Natural killer cell (primary cell): Measurements from ENCODE around the gene HPSE. TPM values are rescaled to one million over a fixed set of nuclear protein-coding genes. Genes with fewer than 3 reads are reported as not detected.
"Not testable (repeated sequence)": the region's sequence is repeated elsewhere in the genome, so short reads cannot be mapped to it uniquely, and the experiment has no call there.

ENCODE experiments used
- ATAC-seq, 3 donors: fragments of 150-1000 bp in 2 of 3; fragments of 200-7000 bp in 1 of 3; cut with Tn5 transposase; 1 replicate in 1 of 3; 2 replicates in 2 of 3; pipeline ENCODE4 v1.10.0; 2021; ENCODE audit warnings: mild to moderate bottlenecking in 2 of 3, moderate library complexity in 2 of 3
- DNase-seq, 2 donors: peaks; one replicate each; pipeline versions ENCODE4 v3.0.0 to v3.0.0-alpha.2; 2013 to 2021; ENCODE audit warnings: mixed read lengths in 1 of 2
- H3K27ac ChIP-seq: one replicate; pipeline ENCODE4 v1.5.1; 2013; ENCODE audit warnings: mild to moderate bottlenecking, low read length
- H3K27me3 ChIP-seq: one replicate; pipeline ENCODE4 v1.6.1; 2013; ENCODE audit warnings: low read length; ENCODE audit not compliant: control insufficient read depth, insufficient read depth
- H3K36me3 ChIP-seq: one replicate; pipeline ENCODE4 v1.6.1; 2013; ENCODE audit warnings: low read length; ENCODE audit not compliant: control insufficient read depth, insufficient read depth
- H3K4me1 ChIP-seq: one replicate; pipeline ENCODE4 v1.6.1; 2013; ENCODE audit warnings: low read length; ENCODE audit not compliant: control insufficient read depth, insufficient read depth
- H3K4me3 ChIP-seq: one replicate; pipeline ENCODE4 v1.5.1; 2013; ENCODE audit warnings: low read length
- H3K9me3 ChIP-seq: one replicate; pipeline ENCODE4 v1.6.1; 2013; ENCODE audit warnings: low read length; ENCODE audit not compliant: control insufficient read depth, insufficient read depth
- H3K27ac Mint-ChIP-seq, 2 donors: one replicate each; pipeline ENCODE4 v1.8.0; 2022; ENCODE audit warnings: mild to moderate bottlenecking in 2 of 2, mixed read lengths in 2 of 2, moderate library complexity in 1 of 2
- H3K27me3 Mint-ChIP-seq, 2 donors: one replicate each; pipeline ENCODE4 v1.8.0; 2022; ENCODE audit warnings: low read depth in 2 of 2, mixed read lengths in 2 of 2
- H3K36me3 Mint-ChIP-seq: one replicate; pipeline ENCODE4 v1.8.0; 2022; ENCODE audit warnings: mixed read lengths
- H3K4me1 Mint-ChIP-seq, 2 donors: one replicate each; pipeline ENCODE4 v1.8.0; 2022; ENCODE audit warnings: mixed read lengths in 2 of 2
- H3K4me3 Mint-ChIP-seq: one replicate; pipeline ENCODE4 v1.8.0; 2022; ENCODE audit warnings: mild to moderate bottlenecking, moderate library complexity, mixed read lengths
- H3K9me3 Mint-ChIP-seq, 2 donors: one replicate each; pipeline ENCODE4 v1.8.0; 2022; ENCODE audit warnings: mixed read lengths in 2 of 2
- WGBS: methylation state at CpG from one replicate; pipeline ENCODE4 v1.1.7; 2013; ENCODE audit warnings: missing lambda C conversion rate; ENCODE audit not compliant: insufficient coverage; 5-methylcytosine and 5-hydroxymethylcytosine counted together
- intact Hi-C: fragments of 100-400 bp; cut with micrococcal nuclease; formaldehyde crosslinking; loops from one replicate; pipeline ENCODE4 v1.14.2; 2022
- total RNA-seq, 4 donors: library from RNA; stranded (reverse); fragments of 120-200 nt in 1 of 4; gene quantifications; one replicate each; pipeline versions ENCODE4 v1.2.3 to v1.2.4, GENCODE V29; 2013 to 2022
- TF ChIP-seq, protein P1 (sequence below): fragments of 200-600 bp; IDR thresholded peaks from one replicate; pipeline ENCODE4 v1.8.0; 2022; ENCODE audit warnings: antibody characterized with exemption

The HPSE gene
- total RNA-seq, 3 donors from 2014 or later (not counting 1 experiment from before 2014, with no cell fraction given) = 0.89 to 2.6 (median 1.5) TPM

DNA sequence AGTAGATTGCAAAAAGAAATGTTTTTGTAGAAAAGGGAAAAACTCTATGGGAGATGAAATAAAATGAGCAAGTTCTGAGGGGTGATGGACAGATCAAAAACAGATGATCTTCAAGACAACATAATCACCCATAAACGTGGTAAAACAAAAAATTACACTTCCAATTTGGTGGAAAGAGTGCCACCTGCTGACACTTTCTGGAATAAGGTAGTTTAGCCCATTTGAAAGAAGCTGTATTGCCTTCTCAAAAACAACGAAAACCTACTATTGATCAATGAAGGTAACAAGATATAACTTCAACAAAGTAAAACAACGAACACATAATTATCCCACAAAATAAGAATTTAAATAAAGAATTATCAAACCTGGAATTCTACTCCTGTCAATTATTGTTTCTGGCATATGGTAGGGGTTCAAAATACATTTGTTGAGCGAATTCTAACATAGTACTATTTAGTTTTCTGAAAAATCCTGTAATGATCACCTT is 52.6 kb downstream of the HPSE start:
- intact Hi-C loops = loop anchor here (1.0 to 10.0 kb wide), 4 partner anchors 208 to 817 kb away; partner anchors contain the start of gene SEC31A
- peak; percentile 34 to 85 for DNase-seq
- H3K9me3 ChIP-seq = no peaks in the 10 kb centered on the region
- Mint-ChIP-seq H3K4me3 (peak overlapping the region; percentile 35), H3K4me1 (peaks cover 33 to 37% of the 10 kb centered on the region in 2 donors), H3K9me3 (no peaks in the 10 kb centered on the region), H3K27ac (peak overlapping the region in 1 of 2 donors; percentile 27), H3K27me3 (no peaks in the 10 kb centered on the region), H3K36me3 (no peaks in the 10 kb centered on the region)
- TF ChIP-seq, protein P1, sequence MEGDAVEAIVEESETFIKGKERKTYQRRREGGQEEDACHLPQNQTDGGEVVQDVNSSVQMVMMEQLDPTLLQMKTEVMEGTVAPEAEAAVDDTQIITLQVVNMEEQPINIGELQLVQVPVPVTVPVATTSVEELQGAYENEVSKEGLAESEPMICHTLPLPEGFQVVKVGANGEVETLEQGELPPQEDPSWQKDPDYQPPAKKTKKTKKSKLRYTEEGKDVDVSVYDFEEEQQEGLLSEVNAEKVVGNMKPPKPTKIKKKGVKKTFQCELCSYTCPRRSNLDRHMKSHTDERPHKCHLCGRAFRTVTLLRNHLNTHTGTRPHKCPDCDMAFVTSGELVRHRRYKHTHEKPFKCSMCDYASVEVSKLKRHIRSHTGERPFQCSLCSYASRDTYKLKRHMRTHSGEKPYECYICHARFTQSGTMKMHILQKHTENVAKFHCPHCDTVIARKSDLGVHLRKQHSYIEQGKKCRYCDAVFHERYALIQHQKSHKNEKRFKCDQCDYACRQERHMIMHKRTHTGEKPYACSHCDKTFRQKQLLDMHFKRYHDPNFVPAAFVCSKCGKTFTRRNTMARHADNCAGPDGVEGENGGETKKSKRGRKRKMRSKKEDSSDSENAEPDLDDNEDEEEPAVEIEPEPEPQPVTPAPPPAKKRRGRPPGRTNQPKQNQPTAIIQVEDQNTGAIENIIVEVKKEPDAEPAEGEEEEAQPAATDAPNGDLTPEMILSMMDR = peak; percentile 81
- peak in 1 of 3 donors; percentile 19 for ATAC-seq
- no peak overlapping the region for H3K4me3 ChIP-seq
- 100% methylated on average over 1 of the region's 4 CpGs for whole genome bisulfite sequencing
- peaks cover 10% of the 10 kb centered on the region for H3K36me3 ChIP-seq
- no peak overlapping the region for H3K27ac ChIP-seq
- H3K27me3 ChIP-seq = no peaks in the 10 kb centered on the region
- peaks cover 12% of the 10 kb centered on the region for H3K4me1 ChIP-seq

DNA sequence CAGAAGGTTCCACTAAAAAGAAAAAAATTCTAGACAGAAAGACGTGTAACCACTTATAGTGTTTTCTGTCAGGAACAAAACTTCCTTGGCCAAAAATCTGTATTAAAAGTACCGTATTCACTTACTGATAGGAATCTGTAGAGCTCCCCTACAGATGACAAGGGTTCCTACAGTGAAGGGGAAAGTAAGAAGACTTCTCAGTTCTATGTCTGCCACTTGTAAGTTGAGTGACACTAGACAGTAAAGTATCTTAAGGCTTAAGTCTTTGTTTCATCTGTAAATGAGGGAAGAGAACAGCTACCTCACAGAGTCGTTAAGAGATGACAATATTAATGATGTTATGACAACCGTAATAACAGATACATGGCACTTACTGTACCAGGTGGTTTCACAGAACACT is 53.3 kb downstream of the HPSE start:
- intact Hi-C loops = loop anchor here (5.0 to 10.0 kb wide), 3 partner anchors 389 to 817 kb away; partner anchors contain the start of gene SEC31A
- peak overlapping the region in 1 of 2 donors; percentile 27 for H3K27ac Mint-ChIP-seq
- Histone ChIP-seq H3K9me3 (no peaks in the 10 kb centered on the region), H3K4me1 (peaks cover 12% of the 10 kb centered on the region), H3K4me3 (no peak overlapping the region), H3K27me3 (no peaks in the 10 kb centered on the region), H3K36me3 (peaks cover 12% of the 10 kb centered on the region), H3K27ac (no peak overlapping the region)
- ATAC-seq (no peak), DNase-seq (no peak)
- peaks cover 36 to 42% of the 10 kb centered on the region in 2 donors for H3K4me1 Mint-ChIP-seq
- no peak overlapping the region for H3K4me3 Mint-ChIP-seq
- no peaks in the 10 kb centered on the region for H3K27me3 Mint-ChIP-seq
- TF ChIP-seq, protein P1 = no peak
- H3K9me3 Mint-ChIP-seq = no peaks in the 10 kb centered on the region
- H3K36me3 Mint-ChIP-seq = no peaks in the 10 kb centered on the region
- WGBS = 72% methylated on average over 4 of the region's 4 CpGs

DNA sequence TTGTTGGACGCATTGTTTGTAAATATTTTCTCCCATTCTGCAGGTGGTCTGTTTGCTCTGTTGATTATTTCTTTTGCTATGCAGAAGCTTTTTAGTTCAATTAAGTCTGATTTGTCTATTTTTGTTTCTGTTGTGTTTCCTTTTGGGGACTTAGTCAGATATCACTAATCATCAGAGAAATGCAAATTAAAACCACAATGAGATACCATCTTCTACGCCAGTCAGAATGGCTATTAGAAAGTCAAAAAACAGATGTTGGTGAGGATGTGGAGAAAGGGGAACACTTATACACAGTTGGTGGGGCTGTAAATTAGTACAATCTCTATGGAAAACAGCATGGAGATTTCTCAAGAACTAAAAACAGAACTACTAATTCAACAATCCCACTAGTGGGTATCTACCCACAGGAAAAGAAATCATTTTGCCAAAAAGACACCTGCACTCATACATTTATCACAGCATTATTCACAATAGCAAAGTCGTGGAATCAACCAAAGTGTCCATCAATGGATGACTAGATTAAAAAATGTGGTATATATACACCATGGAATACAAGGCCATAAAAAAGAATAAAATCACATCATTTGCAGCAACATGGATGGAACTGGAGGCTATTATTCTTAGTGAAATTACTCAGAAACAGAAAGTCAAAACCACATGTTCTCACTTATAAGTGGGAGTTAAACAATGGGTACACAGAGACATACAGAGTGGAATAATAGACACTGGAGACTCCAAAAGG is 58.2 kb downstream of the HPSE start:
- no peaks in the 10 kb centered on the region for H3K9me3 Mint-ChIP-seq
- Histone ChIP-seq H3K4me3 (no peak overlapping the region), H3K4me1 (no peaks in the 10 kb centered on the region), H3K36me3 (peaks cover 17% of the 10 kb centered on the region), H3K27ac (no peak overlapping the region), H3K9me3 (no peaks in the 10 kb centered on the region), H3K27me3 (no peaks in the 10 kb centered on the region)
- H3K4me3 Mint-ChIP-seq = no peak overlapping the region
- no peak overlapping the region for H3K27ac Mint-ChIP-seq
- no peaks in the 10 kb centered on the region for H3K36me3 Mint-ChIP-seq
- ATAC-seq (no peak), DNase-seq (no peak)
- TF ChIP-seq, protein P1 = no peak
- H3K27me3 Mint-ChIP-seq = no peaks in the 10 kb centered on the region
- H3K4me1 Mint-ChIP-seq = peaks cover 9 to 19% of the 10 kb centered on the region in 2 donors
- 78% methylated on average over 1 of the region's 3 CpGs for WGBS
- intact Hi-C loops = no loop called here

DNA sequence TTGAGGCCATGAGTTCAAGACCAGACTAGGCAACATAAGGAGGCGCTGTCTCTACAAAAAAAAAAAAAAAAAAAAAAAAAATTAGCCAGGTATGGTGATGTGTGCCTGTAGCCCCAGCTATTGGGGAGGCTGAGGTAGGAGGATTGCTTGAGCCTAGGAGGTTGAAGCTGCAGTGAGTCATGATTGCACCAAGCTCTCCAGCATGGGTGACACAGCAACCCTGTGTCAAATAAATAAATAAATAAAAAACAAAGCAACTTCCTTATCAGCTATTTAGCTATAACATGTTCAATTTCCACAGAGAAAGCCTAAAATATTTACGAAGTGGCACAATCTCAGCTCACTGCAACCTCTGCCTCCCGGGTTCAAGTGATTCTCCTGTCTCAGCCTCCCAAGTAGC is 60.7 kb downstream of the HPSE start:
- not testable (repeated sequence) for H3K27ac Mint-ChIP-seq
- peaks cover 28% of the 10 kb centered on the region for H3K36me3 ChIP-seq

More for the DNA sequence above, 60.7 kb downstream of the HPSE start:
- ATAC-seq, H3K27me3 Mint-ChIP-seq, H3K4me1 Mint-ChIP-seq, H3K9me3 Mint-ChIP-seq, H3K27me3 ChIP-seq, H3K36me3 Mint-ChIP-seq, intact Hi-C loops, DNase-seq, H3K4me1 ChIP-seq, H3K4me3 ChIP-seq, H3K9me3 ChIP-seq, H3K27ac ChIP-seq, H3K4me3 Mint-ChIP-seq: not testable (repeated sequence)
- 95% methylated on average over 3 of the region's 3 CpGs for WGBS
